ENCODE data around the gene DAZAP2.

DNA sequence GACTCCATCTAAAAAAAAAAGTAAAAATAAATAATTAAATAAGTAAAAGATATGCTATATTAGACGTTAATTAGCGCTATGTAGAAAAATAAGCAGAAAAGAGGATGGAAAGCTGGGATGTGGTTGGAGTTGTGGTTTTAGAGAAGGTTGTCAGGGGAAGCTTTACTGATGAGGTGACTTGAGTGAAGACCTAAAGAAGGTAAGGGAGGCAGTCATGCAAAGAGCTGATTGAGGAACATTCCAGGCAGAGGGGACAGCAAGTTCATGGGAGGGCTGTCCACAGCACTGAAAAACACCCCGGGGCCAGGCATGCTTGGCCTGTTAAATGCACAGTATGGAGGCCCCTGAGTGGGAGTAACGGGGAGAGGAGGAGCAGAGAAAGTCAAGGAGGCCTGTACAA lies 15.9 kb downstream of the DAZAP2 start:
- TF ChIP-seq LEF1 (IDR thresholded peaks at IDR 0.05; ENCODE audit: borderline replicate concordance) (no peak), BHLHE40 (IDR thresholded peaks at IDR 0.05; ENCODE audit: borderline replicate concordance) (no peak), ELF4 (IDR thresholded peaks at IDR 0.05) (no peak), SUZ12 (IDR thresholded peaks at IDR 0.05) (no peak), SP1 (IDR thresholded peaks at IDR 0.05) (no peak), ZNF384 (IDR thresholded peaks at IDR 0.05) (no peak), CTBP1 (IDR thresholded peaks at IDR 0.05; ENCODE audit: borderline replicate concordance) (no peak), FOXA1 (IDR thresholded peaks at IDR 0.05) (no peak), FOXK2 (IDR thresholded peaks at IDR 0.05) (no peak), ARNT (IDR thresholded peaks at IDR 0.05) (no peak)

Data from HEK293T (cell line).